ENCODE data around the gene HDAC9.

DNA sequence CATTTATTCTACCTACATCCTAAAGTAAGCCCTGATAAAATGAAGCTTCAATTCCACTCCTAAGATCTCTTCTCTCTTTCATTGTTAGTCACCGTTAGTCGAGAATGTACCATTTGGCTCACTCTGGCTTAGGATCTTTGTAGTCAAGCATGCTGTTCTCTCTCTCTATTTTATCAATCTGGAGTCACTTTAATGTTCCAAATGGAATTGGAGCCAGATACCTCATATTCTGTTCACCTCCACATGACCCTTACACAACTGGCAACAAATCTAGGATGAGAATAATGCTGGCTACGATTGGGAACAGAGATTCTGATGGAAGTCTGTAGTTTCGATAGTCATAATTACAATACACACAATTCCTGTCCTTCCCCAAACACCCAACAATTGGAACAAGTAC is 408.1 kb downstream of the HDAC9 start:
- TF ChIP-seq EP300 (IDR thresholded peaks at IDR 0.05), result no peak
- TF ChIP-seq, protein P1, sequence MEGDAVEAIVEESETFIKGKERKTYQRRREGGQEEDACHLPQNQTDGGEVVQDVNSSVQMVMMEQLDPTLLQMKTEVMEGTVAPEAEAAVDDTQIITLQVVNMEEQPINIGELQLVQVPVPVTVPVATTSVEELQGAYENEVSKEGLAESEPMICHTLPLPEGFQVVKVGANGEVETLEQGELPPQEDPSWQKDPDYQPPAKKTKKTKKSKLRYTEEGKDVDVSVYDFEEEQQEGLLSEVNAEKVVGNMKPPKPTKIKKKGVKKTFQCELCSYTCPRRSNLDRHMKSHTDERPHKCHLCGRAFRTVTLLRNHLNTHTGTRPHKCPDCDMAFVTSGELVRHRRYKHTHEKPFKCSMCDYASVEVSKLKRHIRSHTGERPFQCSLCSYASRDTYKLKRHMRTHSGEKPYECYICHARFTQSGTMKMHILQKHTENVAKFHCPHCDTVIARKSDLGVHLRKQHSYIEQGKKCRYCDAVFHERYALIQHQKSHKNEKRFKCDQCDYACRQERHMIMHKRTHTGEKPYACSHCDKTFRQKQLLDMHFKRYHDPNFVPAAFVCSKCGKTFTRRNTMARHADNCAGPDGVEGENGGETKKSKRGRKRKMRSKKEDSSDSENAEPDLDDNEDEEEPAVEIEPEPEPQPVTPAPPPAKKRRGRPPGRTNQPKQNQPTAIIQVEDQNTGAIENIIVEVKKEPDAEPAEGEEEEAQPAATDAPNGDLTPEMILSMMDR (IDR thresholded peaks at IDR 0.05), result no peak
